Activated CD8-positive, alpha-beta memory T cell treated with anti-CD3 and anti-CD28 coated beads, Interleukin-2, amount 50 U/mL, for 48 hours (primary cell): Measurements from ENCODE around the gene TXK.

ENCODE experiments used
- DNase-seq: peaks from one replicate; pipeline ENCODE4 v3.0.0-alpha.2; 2020

TXK gene

DNA sequence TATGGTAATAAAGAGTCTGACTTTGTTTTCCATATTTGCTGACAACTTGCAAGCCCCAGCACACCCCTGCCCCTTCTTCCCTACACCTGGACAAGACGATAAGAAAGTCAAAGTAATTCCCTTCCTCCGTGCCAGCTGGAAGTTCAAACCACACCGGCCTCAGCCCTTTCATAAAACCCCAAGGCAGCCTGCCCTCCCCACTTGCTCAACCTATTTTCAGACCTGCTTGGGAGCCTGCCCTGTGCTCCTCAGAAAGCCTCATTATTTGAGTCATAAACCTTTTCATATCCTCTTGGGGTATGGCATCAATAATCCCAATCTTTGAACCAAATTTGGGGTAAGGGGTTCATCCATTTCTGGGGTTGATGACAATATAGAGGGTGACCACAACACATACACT lies 88.0 kb downstream of the TXK start:
- DNase-seq, result no peak

DNA sequence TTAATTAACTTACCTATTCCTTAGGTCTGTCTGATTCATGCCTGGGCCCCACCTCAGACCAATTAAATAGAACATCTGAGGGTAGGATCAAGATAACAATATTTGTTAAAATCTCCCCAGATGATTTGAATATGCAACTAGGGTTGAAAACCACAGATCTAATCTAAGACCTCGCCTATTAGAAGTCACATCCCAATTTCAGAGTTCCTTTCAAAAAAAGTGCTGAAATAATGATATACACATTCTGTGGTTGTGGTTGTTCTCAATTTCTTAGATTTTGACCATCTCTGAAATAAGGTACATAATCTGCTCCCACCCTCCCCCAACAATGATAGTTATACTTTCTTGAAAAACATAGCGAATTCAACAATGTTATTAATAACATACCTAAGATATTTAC lies 89.8 kb downstream of the TXK start:
- no peak for DNase-seq

DNA sequence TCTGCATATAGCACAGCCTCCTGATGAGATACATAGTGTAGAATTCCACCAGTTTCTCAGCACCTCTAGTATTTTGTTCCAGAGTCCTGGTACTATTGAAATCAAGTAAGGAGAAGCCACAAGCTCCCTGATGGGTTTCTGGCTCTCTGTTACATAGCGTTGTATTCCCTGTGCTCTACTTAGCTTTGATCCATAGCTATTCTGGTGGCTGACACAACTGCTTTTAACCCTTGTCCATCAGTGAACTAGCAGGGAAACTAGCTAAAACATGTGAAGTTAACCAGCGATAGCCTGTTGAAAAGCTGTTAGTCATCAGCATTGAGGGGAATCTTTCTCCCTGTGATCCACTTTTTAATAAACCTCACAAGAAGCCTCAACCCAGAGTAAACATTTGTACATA lies 90.5 kb downstream of the TXK start:
- DNase-seq, result no peak

DNA sequence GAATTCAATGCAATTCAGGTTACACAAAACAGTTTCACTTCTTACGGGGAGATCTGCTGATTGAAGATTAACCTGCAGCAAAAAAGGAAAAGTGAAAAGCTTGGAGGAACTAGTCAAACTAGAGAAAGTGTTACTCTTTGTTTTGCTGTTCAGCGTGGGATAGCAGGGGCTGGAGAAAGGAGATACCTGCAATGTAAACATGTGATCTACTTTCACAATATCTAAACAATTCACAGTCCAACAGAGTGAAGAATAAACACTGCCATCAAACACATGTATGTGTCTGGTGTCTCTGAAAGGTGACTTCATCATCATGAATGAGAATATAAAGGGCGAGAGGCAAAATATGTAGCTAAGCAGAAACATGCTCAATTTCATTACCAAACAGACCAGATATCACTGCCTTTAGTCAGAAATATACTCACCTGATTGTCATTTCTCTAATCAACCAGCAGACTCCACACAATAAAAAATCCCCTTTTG lies 91.0 kb downstream of the TXK start:
- no peak for DNase-seq

DNA sequence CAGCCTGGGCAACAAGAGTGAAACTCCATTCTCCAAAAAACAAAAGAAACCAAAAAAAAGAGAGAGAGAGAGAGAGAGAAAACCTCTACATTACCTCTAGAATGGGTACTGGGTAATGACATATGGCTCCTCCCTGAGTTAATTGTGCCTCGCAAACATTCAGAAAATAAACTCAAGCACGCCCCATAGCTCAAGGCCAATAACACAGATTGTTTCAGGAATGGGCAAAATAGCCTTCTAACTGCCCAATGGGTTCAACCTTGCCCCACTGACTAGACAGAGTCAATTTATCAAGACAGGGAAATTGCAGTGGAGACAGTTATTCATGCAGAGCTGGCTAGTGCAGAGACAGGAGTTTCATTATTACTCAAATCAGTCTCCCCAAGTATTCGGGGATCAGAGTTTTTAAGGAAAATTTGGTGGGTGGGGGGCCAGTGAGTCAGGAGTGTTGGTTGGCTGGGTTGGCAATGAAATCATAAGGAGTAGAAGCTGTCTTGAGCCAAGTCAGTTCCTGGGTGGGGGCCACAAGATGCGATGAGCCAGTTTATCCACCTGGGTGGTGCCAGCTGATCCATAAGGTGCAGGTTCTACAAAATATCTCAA lies 92.4 kb downstream of the TXK start:
- no peak for DNase-seq

DNA sequence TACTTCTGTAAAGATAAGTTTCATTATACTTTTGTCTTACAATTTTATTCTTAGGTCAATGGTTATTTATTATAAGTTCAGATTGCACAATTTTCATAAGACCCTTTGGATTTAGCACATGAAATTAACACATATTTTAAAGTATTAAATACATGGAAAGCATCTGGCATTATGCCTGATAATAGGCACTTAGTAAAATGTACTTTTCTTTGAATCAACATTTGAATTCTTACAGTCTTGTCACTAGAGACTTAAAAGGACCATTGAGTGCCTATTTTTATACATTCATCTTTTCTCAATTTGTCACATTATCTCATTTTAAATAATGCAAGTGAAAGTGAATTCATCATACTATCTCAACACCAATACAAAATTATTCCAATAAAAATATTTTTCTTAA lies 94.5 kb downstream of the TXK start:
- no peak for DNase-seq

DNA sequence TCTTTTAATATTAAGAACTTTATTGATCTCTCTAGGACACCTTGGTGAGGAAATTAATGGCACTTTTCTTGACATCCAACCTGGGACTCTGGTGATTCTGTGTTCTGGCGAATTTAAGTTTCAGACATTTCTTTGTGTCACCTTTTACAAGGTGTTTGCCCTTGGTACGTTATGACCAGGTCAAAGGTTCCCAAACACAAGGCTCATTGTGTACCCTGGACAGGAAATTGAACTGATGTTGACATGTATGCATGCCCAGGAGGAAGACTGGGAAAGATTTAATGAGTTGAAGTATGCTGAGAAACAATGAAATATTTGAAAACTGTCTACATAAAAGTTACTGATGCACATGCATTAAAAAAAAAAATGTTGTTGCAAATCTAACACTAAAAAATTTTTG lies 95.4 kb downstream of the TXK start:
- DNase-seq, result no peak

DNA sequence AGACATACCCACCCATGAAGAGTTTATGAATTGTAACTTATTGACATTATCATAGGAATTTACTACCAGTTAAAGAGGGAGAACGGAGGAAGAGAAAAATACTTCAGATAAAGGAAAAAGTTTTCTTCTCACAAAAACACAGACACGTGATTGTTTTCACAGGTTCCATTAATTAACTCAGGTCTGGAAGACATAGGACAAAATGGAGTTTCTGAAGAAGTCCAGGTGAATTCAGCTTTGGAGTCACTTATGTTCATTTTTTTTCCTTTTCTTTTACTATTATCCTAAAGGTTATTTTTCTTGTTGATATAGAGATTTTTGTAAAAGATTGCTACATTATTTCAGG lies 97.0 kb downstream of the TXK start:
- DNase-seq, result no peak

DNA sequence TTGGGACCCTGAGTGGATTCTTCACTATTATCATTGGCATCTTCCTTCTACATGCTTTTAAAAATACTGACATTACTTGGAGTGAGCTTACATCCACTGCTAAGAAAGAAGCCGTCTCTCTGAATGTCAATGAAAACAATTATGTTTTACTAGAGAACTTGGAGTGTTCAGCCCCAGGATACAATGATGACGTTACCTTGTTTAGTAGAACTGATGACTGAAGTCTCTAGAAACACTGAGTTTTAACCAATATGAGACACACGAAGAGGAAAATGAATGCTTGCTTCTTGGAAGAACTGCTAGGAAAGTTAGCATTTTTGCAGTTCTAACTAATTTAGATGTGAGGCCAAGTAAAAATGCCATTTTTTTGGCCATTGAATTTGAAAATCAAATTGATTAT lies 98.1 kb downstream of the TXK start:
- DNase-seq, result no peak

DNA sequence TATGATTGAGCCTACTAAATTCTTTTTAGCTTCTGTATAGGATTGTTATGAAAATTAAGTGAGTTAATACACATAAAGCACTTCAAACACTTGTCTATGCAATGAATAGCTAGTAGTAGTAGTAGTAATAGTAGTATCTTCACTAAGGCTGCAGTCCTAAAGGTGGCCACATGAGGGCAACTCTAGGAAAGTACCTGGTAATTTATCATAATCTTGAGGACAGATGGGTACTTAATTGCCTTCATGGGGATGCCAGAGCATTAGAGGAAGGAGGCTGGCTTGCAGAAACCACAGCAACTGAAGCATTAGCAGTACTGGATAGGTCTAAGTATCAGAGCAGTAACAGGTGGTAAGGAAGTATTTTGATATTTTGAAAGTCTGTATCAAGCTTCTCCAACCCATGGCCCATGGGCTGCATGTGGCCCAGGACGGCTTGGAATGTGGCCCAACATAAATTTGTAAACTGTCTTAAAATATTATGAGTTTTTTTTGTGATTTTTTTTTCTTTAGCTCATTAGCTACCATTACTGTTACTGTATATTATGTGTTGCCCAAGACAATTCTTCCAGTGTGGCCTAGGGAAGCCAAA lies 100.1 kb downstream of the TXK start:
- DNase-seq, result no peak

DNA sequence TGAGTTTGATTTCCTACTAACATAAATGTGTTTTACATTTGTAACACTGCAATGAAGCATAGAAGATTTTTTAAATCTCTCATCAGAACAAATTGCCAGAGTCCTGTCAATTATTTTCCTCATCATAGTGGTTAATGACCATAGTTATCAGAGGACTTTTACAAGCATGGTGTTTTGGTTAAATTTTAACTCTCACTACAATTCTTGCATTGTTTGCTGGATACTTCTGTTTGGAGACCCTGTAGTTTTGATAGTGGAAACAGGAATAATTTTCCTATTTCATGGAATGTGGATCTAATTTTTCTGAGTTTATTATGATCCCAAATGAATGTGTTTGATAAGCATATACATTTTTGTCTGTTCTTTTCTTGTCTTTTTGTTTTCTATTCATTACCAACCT lies 100.6 kb downstream of the TXK start:
- no peak for DNase-seq

DNA sequence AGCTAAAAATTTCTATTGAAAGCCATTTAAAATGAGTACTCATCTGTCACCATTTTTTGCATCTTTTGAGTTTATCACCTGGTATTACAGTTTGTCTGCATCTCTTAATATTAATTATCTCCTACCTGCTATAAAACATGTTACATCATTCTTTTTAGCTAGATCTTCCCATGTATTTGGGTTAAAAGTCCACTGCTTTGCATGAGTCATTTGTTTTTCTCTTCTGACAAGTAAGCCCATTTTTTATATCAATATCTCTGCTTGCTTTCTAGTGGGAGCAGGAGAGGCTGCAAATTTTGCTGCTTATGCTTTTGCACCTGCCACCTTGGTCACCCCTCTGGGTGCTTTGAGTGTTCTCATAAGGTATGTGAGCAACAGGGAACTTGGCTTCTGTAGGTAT lies 101.3 kb downstream of the TXK start:
- no peak for DNase-seq

DNA sequence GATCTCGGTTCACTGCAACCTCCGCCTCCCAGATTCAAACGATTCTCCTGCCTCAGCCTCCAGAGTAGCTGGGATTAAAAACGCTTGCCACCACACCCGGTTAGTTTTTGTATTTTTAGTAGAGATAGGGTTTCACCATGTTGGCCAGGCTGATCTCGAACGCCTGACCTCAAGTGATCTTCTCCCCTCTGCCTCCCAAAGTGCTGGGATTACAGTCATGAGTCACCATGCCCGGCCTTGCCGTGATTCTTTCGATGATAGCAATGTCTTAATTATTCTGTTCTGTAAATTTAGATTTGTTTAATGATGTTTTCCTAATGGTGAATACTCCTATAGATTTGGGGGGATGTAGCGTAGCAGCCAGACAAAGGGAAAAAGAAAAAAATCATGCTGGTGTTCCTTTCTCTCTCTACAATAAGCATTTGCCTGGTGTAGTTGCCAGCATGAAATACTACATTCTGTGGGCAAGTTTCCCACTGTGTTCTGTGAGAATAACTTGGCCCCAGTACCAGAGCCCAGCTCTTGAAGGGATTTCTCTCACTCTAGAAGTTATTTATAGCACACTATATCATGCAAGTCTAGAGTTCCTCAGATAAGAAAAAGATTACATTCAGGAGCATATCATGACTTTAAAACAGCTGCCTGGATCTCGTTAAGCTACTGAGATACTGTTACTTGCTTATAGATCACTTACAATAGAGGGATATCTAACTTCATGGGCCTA lies 102.1 kb downstream of the TXK start:
- no peak for DNase-seq

DNA sequence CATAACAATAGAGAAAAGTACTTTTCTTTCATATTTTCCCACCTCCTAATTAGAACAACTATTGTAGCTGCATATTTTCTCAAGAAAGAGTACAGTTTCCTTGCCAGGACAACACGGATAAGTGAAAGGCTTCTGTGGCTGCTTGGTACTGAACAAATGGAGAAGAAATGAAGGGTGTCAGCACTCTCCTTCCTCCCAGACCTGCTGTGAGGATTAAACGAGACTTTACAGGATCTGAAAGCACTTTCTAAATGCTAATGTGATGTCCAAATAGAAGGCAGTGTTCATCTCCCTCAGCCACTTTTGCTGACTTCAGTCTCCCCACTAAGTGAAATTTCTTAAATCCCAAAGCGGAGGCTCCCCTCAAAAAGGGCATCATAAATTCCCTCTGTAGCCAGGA lies 103.6 kb downstream of the TXK start:
- no peak for DNase-seq

DNA sequence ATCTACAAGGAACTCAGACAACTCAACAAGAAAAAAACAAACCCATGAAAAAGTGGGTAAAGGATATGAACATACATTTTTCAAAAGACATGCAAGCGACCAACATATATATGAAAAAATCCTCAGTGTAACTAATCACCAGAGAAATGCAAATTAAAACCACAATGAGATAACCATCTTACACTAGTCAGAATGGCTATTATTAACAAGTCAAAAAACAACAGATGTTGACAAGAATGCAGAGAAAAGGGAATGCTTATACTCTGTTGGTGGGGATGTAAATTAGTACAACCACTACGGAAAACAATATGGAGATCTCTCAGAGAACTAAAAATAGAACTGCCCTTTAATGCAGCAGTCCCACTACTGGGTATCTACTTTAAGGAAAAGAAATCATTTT lies 105.4 kb downstream of the TXK start:
- DNase-seq, result no peak

DNA sequence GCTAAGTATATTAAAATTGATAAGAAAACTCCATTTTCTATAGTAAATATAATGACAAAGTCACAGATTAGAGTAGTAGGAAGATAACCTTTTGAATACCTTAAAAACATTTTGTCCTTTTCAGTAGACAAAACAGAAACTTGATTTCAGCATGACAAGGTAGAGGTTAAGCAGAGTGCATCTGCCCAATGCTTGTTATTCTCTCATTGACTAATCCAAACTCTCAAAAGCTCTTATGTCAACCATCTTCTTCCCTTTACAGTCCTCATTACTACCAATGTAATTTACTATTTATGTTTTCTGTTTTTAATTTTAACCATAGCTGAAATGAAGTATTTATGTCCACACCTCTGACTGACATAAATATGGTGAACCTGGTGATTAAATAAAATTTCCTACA lies 106.4 kb downstream of the TXK start:
- DNase-seq, result no peak

DNA sequence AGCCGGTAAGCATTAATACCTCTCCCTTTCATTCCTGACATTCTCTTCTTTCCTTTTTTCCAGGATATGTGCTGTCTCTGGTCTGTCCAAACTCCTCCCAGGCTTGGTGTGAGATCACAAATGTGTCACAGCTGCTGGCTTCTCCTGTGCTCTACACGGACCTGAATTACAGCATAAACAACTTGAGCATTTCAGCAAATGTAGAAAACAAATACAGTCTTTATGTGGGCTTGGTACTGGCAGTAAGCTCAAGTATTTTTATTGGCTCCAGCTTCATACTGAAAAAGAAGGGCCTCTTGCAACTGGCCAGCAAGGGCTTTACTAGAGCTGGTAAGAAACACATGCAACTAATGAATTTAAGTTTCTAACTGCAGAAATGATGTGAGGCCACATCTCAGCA lies 109.0 kb downstream of the TXK start:
- no peak for DNase-seq

DNA sequence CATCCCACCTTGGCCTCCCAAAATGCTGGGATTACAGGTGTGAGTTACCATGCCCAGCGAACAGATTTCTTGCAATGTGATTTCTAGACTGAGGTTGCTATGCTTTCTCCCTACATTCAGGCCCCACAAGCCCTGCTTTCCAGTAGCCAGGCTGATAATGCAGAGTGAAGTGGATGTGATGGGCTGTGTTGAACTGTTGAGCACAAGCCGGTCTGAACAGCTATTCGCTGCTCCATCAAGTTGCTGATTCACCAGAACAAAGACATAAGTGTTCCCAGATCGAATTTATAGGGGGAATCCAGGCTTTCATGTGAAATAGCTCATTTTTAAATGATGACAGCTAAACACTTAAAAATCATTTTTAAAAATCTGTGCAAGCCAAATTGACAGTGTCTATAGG lies 109.5 kb downstream of the TXK start:
- DNase-seq, result no peak

DNA sequence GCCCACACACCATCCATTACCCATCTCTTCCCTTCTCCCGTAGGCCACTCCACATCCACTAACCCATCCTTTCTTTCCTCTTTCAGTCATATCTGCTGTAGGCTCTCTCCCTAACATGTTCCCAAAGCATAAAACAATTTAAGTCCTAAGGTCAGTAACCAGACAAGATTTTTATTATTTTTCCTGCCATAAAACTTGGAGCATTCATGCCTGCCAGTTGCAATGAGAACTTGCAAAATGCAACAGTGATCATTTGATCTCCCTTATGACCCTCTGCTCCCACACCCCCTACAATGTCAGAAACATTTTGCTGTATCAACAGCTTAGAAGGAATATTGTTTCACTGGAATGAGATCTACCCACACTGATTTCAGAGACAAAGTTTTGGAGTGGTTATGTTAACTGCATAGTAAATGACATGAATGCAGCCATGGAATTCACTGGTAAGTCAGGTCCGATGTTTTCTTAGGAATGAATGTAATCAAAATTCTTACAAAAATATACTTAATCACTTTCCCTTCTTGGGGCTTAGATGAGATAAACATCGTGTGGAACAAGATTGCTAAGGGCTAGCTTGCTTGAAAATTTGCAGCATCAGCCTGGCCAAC lies 111.8 kb downstream of the TXK start:
- DNase-seq, result no peak

DNA sequence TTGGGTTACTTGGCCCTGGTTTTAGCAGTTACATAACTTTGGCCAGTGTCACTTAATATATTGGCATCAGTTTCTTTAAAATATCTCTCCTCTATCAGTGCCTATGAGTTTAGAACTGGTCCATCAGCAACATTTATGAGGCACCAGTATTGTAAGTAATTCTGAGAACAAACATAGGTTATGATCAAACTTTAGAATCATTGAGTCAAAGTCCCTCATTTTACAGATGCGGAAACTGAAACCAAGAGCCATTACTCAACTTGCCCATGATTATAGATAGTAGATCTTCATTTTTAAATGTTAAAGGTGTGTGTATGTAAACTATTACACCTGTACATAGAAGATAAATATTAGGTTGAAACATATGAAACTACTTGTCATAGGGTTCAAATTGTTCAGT lies 113.0 kb downstream of the TXK start:
- DNase-seq, result no peak

DNA sequence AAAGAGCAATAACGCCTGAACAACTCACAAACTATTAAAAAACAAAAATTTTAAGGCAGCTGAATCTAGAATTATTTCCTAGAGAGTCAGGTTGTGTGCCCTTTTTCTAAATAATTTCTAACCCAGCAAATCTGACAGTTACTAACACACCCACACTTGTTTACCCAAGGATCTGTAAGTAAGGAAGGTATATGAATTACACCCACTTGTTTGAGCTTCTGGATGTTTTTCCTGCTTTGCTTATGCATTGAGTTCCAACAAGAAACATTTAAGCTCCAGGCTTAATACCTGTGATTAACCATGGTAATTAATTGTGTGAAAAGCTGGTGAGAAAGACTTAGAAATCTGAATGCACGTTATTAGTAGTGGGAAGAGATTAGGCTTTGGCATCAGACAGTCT lies 115.9 kb downstream of the TXK start:
- no peak for DNase-seq

DNA sequence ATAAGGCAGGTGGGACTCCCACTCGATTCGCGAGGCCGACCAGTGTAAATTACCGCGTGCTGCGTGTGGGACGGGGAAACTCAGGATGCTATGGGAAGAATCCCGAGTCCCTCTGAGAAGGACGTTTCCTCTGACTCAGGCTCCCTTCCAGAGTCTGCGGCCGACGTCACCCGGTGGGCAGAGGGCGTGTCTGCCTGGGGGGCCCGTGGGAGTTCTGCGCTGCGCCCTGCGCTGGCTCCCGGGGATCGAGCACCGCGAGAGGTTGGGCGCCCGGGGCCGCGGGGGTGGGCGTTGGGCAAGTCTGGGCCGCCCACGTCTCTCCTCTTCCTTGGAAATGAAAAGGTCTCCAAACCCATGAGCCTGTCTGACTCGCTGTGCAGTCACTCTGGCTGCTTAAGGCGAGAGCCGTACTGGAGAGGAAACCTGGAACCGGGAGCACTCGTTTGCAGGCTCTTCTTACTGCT lies 116.9 kb downstream of the TXK start:
- peak; percentile 74 for DNase-seq
